ENCODE measurements around the gene MOCS1.

The MOCS1 gene

DNA sequence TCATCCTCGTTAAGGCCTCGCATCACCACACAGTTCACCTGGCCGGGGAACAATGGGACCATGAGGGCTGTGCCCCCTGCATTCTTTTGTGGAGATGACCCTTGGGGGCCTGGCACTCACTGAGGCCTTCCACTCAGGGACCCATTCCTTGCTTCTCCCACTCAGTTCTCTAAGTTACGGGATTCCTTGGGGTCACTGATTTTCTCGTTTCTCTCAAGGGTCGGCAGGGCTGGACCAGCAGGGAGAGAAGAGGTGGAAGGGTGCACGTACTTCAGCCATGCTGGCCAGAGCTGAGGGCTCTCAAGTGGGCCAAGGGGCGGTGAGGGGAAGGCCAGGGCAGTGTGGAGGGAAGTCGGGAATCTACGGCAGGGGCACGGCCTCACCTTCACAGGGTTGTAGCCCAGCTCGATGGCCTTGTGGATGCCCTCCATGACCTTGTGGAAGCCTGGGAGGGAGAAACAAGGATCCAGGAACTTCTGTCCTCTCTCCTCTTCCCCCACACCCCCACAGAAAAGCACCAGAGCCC is 20.8 kb downstream of the MOCS1 start:
- H3K27ac Mint-ChIP-seq = no peak overlapping the region
- TF ChIP-seq, protein P1, sequence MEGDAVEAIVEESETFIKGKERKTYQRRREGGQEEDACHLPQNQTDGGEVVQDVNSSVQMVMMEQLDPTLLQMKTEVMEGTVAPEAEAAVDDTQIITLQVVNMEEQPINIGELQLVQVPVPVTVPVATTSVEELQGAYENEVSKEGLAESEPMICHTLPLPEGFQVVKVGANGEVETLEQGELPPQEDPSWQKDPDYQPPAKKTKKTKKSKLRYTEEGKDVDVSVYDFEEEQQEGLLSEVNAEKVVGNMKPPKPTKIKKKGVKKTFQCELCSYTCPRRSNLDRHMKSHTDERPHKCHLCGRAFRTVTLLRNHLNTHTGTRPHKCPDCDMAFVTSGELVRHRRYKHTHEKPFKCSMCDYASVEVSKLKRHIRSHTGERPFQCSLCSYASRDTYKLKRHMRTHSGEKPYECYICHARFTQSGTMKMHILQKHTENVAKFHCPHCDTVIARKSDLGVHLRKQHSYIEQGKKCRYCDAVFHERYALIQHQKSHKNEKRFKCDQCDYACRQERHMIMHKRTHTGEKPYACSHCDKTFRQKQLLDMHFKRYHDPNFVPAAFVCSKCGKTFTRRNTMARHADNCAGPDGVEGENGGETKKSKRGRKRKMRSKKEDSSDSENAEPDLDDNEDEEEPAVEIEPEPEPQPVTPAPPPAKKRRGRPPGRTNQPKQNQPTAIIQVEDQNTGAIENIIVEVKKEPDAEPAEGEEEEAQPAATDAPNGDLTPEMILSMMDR (IDR thresholded peaks at IDR 0.05) = no peak
- H3K4me1 Mint-ChIP-seq = peaks cover 4% of the 10 kb centered on the region
- H3K9me3 Mint-ChIP-seq = no peaks in the 10 kb centered on the region
- peaks cover 47% of the 10 kb centered on the region for H3K36me3 Mint-ChIP-seq (ENCODE audit: low read depth)
- DNase-seq = no peak
- no peak overlapping the region for H3K4me3 Mint-ChIP-seq
- H3K27me3 Mint-ChIP-seq (ENCODE audit: low read depth, poor library complexity) = peaks cover 2% of the 10 kb centered on the region

DNA sequence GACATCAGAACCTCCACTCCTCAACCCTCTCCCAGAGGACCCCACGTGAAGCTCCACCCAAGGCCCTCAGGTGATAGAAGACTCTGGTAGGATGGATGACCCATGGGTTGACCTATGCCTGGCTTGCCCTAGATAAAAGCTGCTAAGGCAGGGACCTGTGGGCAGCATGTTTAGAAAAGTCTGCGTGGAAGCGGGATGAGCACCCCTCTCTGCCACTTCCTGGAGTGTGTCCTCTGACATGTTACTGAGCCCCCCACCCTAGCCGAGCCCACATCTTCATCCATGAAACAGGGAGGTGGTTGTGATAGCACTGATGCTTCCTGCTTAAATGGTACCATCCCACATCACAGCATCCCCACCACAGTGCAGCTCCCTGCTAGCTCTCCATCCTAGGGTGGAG is 21.8 kb downstream of the MOCS1 start:
- TF ChIP-seq, protein P1 (IDR thresholded peaks at IDR 0.05) = no peak
- no peak overlapping the region for H3K27ac Mint-ChIP-seq
- peaks cover 4% of the 10 kb centered on the region for H3K4me1 Mint-ChIP-seq
- no peak overlapping the region for H3K4me3 Mint-ChIP-seq
- peaks cover 2% of the 10 kb centered on the region for H3K27me3 Mint-ChIP-seq (ENCODE audit: low read depth, poor library complexity)
- peaks cover 45% of the 10 kb centered on the region for H3K36me3 Mint-ChIP-seq (ENCODE audit: low read depth)
- DNase-seq = no peak
- H3K9me3 Mint-ChIP-seq = no peaks in the 10 kb centered on the region

DNA sequence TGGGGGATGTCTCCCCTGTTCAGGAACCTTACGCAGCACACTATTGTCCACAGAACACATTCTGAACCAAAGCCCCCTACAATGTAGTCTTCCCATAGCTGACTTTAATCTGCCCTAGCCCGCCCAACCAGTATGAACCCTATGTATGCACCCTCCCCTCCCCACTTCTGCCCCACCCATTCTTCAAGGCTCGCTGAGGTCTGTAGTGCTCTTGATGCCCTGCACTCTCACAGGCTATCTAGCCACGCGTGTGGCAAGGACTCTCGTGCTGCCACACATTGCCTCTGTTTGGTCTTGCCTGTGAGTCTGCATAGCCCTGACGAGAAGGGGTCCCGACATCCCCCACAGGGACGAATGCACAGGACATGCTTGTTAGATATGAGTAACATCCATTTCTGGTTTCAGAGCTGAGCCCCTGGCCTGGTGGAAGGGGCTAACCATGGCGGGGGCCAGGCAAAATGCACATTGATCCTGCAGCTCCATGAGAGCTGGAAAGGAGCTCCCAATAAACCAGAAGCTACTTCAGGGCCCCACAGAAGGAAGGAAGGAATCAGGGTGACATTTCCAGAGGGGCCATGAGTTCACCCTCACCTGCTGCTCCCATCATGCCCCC is 22.6 kb downstream of the MOCS1 start:
- no peak overlapping the region for H3K4me3 Mint-ChIP-seq
- DNase-seq = no peak
- no peaks in the 10 kb centered on the region for H3K9me3 Mint-ChIP-seq
- no peak overlapping the region for H3K27ac Mint-ChIP-seq
- peaks cover 2% of the 10 kb centered on the region for H3K27me3 Mint-ChIP-seq (ENCODE audit: low read depth, poor library complexity)
- peaks cover 48% of the 10 kb centered on the region for H3K36me3 Mint-ChIP-seq (ENCODE audit: low read depth)
- TF ChIP-seq, protein P1 (IDR thresholded peaks at IDR 0.05) = no peak
- H3K4me1 Mint-ChIP-seq = peaks cover 4% of the 10 kb centered on the region

DNA sequence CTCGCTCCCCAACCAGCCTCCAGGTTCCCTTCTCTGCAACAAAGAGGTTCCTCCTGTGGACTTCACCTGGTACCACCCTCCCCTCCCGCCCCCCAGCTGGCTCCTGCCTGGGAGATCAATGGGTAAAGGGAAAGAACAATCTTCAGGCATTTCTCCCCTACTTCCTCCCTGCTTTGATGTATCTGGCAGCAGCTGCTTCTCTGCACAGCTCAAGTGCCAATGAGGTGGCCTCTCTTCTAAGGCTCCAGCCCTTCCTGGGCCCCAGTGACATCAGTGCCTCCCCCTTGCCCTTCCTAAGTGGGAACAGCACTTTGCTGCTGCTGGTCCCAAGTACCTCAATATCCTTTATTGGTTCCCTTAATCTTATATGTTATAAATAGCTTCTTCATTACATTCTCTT is 23.5 kb downstream of the MOCS1 start:
- Mint-ChIP-seq H3K36me3 (ENCODE audit: low read depth) (peaks cover 51% of the 10 kb centered on the region), H3K9me3 (no peaks in the 10 kb centered on the region), H3K27me3 (ENCODE audit: low read depth, poor library complexity) (peaks cover 2% of the 10 kb centered on the region), H3K4me1 (peaks cover 12% of the 10 kb centered on the region), H3K4me3 (no peak overlapping the region), H3K27ac (no peak overlapping the region)
- DNase-seq = no peak
- TF ChIP-seq, protein P1 (IDR thresholded peaks at IDR 0.05) = no peak

DNA sequence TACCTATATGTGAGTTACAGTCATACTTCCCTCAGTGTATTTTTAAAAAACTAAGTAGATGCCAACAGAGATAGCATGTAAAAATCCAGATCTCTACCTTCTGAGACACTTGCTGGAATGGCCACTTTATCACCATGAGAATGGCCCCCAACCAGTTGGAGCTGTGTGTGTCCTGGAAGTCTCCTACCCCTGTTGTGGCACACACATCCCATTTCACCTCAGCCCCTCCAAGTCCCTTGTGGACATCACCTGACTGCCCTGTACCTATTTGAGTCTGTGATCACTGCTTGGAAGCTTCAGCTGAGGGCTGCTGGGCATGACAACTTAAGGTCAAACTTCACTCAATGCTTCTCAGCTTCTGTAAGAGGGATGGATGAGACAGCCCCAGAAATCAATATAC is 24.1 kb downstream of the MOCS1 start:
- no peaks in the 10 kb centered on the region for H3K9me3 Mint-ChIP-seq
- peaks cover 18% of the 10 kb centered on the region for H3K4me1 Mint-ChIP-seq
- H3K36me3 Mint-ChIP-seq (ENCODE audit: low read depth) = peaks cover 51% of the 10 kb centered on the region
- no peak for DNase-seq
- no peak overlapping the region for H3K4me3 Mint-ChIP-seq
- H3K27ac Mint-ChIP-seq = no peak overlapping the region
- TF ChIP-seq, protein P1 (IDR thresholded peaks at IDR 0.05) = no peak
- H3K27me3 Mint-ChIP-seq (ENCODE audit: low read depth, poor library complexity) = peaks cover 2% of the 10 kb centered on the region

DNA sequence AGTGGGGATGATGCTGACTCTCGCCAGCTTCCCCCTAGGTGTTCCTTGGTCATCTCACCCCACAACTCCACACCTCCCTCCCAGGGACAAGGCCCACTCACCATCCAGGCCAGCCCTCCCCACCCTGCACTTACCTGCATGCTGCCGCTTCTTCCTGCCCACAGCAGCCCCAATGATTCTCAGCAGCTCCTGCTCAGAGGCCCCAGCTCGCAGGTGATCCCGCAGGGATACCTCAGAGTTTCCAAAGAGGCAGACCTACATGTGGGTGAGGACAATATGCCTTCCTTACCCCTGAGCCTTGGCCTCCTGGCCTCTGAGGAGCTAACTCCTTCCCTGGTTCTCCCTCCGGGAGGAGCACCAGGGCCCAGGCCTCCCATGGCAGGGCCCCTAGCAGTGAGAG is 24.6 kb downstream of the MOCS1 start:
- peaks cover 49% of the 10 kb centered on the region for H3K36me3 Mint-ChIP-seq (ENCODE audit: low read depth)
- no peaks in the 10 kb centered on the region for H3K9me3 Mint-ChIP-seq
- DNase-seq = no peak
- H3K4me3 Mint-ChIP-seq = no peak overlapping the region
- peaks cover 19% of the 10 kb centered on the region for H3K4me1 Mint-ChIP-seq
- TF ChIP-seq, protein P1 (IDR thresholded peaks at IDR 0.05) = no peak
- H3K27ac Mint-ChIP-seq = no peak overlapping the region
- H3K27me3 Mint-ChIP-seq (ENCODE audit: low read depth, poor library complexity) = peaks cover 2% of the 10 kb centered on the region

Measured in nephron progenitor cell (in vitro differentiated cells).